Activated CD4-positive, alpha-beta T cell treated with anti-CD3 and anti-CD28 coated beads for 1 hour (primary cell): ENCODE data around the gene PACSIN3.

Source experiments
- DNase-seq: peaks from one replicate; pipeline ENCODE4 v3.0.0-alpha.2; 2020

The PACSIN3 gene

GRCh38 chr11:47152126-47152952, 33.9 kb downstream of the PACSIN3 start:
- no peak for DNase-seq

GRCh38 chr11:47149782-47150181, 36.5 kb downstream of the PACSIN3 start:
- DNase-seq: no peak

- DNase-seq: no peak
These were observed 37.2 kb downstream of the PACSIN3 start for GRCh38 chr11:47148903-47149531.

- no peak for DNase-seq
These were observed 38.0 kb downstream of the PACSIN3 start for GRCh38 chr11:47148270-47148669.

- DNase-seq: no peak
These were observed 38.6 kb downstream of the PACSIN3 start for GRCh38 chr11:47147681-47148080.

- DNase-seq: no peak
These were observed 39.0 kb downstream of the PACSIN3 start for GRCh38 chr11:47147250-47147649.

- DNase-seq: no peak
These were observed 41.7 kb downstream of the PACSIN3 start for GRCh38 chr11:47144541-47144940.

GRCh38 chr11:47143322-47143721, 42.9 kb downstream of the PACSIN3 start:
- DNase-seq: no peak

GRCh38 chr11:47139878-47140277, 46.4 kb downstream of the PACSIN3 start:
- no peak for DNase-seq

- no peak for DNase-seq
These were observed 48.8 kb downstream of the PACSIN3 start for GRCh38 chr11:47137476-47137875.

GRCh38 chr11:47136921-47137320, 49.3 kb downstream of the PACSIN3 start:
- DNase-seq: no peak

GRCh38 chr11:47136327-47136726, 49.9 kb downstream of the PACSIN3 start:
- no peak for DNase-seq

- no peak for DNase-seq
These were observed 53.3 kb downstream of the PACSIN3 start for GRCh38 chr11:47132981-47133380.

- no peak for DNase-seq
These were observed 53.7 kb downstream of the PACSIN3 start for GRCh38 chr11:47132490-47132889.

GRCh38 chr11:47131136-47131535, 55.1 kb downstream of the PACSIN3 start:
- DNase-seq: no peak

- no peak for DNase-seq
These were observed 55.7 kb downstream of the PACSIN3 start for GRCh38 chr11:47130543-47130942.
